ENCODE measurements around the gene TMEM47.

The TMEM47 gene

DNA sequence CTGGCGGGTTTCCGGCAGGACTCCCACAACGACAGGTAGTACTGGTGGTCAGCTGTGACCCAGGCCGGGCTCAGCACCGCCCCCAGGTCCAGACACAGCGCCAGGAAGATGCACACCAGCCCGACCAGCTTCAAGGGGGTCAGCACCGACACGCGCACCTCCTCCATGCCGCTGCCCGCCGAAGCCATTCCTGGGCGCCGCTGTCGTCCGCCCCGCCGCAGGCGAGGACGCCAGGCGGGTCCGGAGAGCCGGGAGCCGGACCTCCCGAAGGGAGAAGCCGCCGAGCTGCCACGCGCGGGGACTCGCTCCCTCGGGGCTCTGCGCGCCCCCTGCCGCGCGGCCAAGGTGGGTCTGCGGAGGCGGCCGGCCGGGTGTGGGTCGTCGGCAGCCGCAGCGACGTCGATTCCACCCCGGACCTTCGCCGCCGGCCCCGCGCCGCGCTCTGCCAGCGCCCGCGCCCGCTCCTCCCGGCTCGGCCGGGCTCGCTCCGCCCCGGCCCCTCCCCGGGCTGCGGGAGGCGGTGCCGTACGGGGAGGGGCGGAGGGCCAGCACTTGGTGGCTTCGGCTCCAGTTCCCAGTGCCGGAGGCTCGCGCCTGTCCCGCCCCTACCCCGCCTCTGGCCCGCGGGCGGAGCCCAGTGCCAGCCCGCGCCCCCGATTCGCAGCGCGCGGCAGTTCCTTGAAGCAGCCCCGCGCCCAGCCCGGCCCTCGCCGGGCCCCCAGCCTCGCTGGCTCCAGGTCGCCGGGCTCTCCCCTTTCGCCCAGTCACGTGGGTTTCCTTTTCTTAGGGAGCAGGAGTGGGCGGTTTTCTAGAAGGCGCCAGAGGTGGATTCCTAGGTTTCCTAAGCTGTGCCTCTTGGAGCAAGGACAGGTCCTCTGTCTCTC, at the start of gene TMEM47:
TMEM47 (minus strand) TSS at position 444 of the 884 bp plus-strand sequence; CDS start at position 188, 256 bp downstream.
- DNase-seq: peak; percentile 70

DNA sequence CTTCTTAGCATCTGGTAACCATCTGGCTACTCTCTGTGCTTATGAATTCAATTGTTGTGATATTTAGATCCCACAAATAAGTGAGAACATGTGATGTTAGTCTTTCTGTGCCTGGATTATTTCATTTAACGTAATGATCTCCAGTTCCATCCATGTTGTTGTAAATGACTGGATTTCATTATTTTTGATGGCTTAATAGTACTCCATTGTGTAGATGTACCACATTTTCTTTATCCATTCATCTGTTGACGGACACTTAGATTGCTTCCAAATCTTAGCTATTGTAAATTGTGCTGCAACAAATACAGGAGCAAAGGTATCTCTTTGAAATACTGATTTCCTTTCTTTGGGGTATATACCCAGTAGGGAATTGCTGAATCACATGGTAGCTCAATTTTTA, 30.0 kb upstream of the TMEM47 start:
- DNase-seq: no peak

DNA sequence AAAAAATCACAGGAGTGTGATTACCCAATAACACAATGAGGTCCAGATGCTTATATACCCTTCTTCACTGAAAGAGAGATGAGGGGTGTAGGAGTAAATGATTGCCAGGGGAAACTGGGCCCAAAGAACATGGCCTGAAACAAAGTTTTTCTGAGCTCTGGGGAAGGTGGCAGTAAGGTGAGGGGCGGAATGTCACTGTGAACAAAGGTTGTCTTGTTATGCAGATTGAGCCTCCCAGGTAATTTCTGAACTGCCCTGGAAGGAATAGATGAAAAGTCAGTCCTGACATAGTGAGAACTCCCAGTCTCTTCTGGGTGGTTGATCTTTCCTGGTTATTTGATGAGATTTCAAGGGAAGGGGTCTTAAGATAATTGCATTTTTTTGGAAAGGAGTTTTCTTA, 2.5 kb upstream of the TMEM47 start:
- no peak for DNase-seq

DNA sequence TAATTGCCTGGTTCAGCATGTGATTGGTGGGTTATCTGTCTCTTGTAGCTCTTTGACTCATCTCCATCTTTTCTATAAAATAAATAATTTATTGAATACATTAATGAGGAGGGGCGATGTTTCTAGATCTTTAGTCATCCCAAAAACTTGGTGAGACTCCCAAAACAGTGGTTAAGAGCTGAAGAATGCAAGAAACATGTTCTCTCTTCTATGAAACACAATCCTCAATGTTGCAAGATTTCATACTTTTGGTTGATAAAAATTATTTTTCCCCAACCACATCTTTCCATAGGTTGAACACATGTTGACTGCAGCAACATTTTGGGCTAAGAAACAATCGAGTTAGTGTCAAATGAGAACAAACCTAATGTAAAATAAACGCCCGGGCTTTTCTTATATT, 1.2 kb upstream of the TMEM47 start:
- DNase-seq: peak; percentile 84

DNA sequence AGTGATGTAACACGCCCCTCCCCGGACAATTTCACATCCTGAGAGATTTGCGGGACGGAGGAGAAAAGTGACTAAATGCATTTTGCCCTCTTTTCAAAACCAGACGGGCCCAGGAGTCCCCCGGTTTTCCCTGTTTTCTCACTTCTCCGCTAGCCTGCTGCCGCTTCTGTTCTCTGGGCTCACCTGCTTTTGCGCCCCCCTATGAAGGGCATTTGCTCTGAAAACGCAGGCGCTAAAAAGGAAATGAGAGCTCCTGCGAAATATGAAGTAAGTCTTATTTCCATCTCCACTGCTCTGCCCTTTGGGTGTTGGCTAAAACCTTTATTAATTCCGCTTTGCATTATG, 613 bp upstream of the TMEM47 start:
- DNase-seq: no peak

DNA sequence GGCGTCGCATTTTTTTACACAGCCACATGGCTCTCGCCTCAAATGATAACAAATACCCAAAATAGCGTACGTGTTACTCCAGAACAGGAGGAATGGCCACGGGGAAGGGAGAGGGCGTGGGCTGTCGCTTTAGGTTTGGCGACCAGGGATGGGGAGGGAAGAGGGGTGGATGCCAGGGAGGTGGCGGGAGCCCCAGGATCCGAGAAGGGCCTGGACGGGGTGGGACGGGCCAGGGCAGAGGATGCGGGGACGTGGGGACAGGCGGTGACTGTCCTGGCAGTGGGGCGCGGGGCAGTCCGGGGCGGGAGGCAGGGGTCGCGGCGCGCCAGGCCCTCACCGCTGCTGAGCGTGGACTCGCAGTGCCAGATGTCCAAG, 631 bp downstream of the TMEM47 start:
- DNase-seq: no peak

DNA sequence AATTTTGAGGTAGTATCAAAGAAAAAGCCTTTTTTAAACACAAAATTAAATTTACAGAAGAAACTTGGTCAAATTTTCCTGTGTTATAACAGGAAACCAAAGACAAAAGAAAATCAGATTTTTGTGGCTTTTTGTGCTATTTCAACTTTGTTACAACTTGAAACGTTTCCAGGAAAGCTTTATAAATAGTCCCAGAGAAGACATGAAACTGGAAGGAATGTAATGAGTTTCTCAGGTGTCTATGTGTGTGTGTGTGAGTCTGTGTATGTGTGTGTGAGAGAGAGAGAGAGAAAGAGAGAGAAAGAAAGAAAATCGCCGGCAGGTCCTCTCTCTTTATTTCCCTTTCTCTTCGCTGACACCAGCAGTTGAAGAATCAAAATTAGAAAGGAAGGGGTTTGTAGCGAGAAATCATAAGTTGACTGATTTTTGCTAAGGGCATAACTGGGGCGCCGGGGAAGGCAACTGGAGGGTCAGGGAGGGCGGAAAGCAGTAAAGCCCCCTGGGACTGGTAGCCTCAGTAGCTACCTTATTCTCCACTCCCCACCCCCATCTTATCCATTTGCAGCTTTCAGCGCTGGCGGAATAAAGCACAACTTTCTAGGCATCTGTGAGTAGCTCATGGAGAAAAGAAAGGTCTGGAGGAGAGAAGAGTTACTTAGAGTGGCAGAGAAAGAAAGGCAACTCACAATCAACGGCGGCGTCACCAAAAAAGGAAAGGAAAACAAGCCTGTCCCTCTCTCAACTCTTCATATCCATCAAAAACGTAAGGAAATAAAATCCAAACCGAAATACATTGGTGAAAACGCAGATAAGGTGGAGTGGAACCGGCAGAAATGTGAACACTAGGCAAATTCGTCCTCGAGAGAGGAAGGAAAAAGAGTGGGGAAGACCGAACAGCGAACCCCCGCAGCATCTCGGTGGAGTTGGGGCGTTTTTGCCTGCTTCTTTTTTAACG, 1.3 kb downstream of the TMEM47 start:
- peak; percentile 40 for DNase-seq

DNA sequence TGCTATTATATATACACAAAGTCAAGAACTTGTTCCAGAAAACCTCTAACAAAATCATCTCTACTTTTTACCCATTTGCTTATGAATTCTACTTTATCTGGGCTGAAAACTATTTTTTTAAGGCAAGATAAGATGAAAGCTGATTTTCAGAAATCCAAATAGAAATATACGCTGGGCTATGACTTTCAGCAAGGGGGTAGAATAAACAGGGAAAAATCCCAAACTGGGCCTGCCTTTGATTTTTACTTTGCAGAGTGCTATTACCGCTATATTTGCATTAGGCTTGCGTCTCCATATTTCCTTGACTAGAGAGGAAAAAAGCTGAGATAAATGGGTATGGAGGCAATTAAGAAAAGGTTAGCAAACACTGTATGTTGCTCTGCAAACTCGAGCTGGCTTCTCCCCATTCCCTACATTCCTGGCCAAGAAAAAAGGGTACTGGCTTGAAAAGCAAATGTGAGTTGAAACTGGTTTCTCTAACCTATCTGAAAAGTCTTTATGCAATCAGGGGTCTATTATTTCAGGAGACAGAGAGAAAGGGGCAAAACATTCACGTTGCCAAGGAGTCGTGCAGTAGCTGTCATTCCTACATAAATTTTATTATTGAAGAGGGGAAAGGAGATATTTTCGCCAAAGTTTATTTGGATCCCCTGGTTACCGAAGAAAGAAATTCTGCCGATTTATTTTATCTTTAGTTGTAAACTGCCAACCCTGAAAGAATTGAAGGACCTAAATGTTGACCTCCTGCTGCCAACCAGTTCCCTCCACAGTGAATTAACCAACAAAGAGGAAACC, 2.2 kb downstream of the TMEM47 start:
- no peak for DNase-seq

DNA sequence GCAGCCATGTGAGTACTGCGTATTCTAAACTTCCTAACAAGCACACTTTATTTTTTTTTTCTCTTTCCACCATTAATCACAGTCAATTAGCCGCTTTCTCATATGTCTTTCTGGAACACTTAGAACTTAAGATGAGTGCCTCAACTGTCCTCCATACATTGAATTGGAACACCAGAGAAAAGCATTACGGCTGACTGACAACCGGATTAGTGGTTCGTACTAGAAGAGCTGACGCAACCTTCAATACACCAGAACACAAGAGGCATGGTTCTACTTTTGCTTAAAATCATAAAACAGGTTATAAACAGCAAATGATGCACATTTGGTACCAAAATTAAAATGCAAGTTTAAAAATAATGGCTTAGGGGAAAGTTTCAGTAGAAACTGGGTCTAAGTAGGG, 3.3 kb downstream of the TMEM47 start:
- DNase-seq: no peak

DNA sequence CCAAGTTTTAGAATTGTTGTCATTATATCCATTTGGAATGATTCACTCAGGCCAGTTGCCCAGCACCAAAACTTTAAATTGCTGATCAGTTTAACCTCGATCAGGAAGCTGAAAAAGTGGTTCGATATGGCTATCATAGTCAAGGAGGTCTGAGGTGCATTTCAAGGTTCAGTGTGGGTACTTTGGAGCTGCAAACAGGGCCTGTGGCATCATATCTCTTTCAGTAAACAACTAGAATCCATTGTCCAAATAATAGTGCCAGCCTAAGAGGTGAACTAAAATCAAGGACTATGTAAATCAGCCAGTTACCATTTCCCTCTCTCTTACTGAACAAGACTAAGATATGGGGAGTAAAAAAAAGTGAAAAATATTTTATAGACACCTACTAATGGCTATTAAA, 14.2 kb downstream of the TMEM47 start:
- no peak for DNase-seq

DNA sequence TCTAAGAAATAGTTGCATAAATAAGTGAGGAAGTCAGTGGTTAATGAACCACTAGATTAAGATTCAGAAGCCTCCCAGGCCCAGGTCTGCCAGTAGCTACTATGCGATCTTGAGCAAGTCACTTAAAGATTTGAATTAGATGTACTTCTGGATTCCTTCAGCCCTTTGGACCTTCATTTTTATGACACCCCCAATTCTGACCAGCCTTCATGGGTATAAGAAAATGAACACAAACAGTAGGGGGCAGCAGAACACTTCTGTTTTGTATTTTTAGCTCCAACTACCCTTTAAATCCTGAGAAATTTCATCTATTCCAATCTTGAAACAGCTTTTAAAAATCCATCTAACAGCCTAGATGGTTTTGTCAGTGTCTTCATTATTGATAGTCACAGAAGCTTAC, 19.0 kb downstream of the TMEM47 start:
- DNase-seq: peak; percentile 46

DNA sequence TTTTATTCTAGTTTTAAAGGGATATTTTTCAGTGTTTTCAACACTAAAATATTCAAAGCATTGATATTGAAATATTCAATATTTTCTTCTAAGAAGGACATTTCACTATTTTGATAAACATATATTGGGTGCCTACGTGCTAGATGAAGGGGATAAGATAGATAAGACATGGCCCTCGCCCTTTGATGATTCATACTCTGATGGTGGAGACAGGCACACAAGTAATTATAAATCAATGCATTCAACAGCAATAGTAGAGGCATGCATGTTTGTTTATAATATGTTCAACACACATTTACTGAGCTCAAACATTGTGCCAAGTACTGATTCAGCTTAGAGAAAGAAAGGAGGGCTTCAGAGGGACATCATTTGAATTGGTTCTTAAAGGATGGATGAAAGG, 22.7 kb downstream of the TMEM47 start:
- DNase-seq: no peak

DNA sequence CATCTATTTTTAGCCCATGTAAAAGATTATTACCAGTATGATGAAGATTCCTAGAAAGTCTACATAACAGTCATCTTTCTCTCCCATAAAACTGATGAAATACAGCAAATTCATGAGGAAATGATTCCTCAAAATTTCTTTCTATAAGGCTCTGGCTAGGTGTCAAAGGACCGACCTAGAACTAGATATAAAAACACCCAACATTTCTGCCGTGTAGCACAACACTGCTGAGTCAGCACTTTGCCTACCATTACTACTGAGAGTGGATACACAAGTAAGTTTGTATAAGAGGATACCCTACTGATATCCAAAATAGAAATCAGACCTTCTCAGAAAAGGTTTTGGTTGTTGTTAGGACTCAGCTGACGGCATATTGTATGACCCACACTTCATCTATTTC, 24.7 kb downstream of the TMEM47 start:
- DNase-seq: peak; percentile 43

DNA sequence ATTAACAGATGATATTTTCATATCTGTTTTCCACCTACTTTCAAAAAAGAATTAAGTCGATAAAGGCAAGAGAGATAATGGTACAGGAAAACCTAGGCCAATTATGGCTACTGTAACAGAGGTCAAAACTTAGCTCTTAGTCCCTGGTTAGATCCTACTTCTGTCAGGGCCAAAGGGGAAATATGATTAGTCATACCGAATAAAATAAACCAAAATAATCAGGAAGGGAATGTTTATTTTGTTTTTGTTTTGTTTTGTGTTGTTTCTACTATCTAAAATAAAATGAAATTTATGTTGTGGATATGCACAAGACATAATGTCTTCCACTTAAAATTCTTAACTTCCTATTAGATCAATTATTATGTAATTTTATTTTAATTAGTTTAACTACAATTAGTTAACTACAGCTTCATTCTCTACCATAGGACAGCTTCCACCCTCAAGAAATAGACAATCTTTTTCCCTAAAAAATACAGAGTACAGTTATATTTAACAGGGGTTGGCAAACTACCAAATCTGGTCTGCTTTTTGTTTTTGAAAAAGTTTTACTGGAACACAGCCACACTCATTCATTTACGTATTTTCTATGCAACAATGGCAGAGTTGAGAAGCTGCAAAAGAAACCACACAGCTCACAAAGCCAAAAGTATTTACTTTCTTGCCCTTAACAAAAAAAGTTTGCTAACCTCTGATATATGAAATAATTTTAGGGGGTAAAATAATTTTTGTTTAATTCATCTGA, 25.4 kb downstream of the TMEM47 start:
- peak; percentile 49 for DNase-seq

DNA sequence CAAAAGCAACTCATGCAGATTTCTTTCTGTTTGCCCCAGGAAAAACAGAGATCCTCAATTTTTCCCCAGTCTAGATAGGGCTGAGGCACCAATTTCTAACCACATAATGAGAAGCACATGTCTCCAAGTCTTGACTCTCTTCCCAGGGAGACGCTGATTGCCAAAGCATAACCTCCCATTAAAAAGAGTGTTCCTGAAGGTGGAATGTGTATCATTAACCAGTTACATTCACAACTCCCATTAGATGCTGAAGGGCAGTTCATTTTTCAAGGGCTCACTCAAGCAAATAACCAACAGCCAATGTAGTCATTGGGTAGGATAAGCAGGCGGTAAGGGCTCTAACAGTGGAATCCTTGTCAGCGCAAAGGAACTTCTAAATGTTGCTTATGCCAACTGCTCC, 27.5 kb downstream of the TMEM47 start:
- peak; percentile 74 for DNase-seq

DNA sequence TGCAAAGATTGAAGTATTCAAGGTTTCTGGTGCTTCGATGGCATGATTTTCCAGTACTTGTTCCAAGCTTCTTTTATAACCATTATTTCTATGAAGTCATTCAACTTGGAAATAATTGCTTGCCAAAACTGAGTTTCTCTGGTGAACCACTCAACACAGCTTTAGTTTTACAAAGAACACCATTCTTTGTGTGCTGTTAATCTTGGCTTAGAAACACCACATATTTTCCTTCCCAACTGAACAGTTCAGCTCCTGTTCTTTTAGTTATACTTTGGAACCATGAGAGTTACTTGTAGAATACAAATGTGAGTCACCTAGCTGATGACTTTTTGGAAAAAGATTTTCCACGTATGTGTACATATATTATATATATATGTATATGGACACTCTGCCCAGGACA, 32.7 kb downstream of the TMEM47 start:
- DNase-seq: peak; percentile 13

DNA sequence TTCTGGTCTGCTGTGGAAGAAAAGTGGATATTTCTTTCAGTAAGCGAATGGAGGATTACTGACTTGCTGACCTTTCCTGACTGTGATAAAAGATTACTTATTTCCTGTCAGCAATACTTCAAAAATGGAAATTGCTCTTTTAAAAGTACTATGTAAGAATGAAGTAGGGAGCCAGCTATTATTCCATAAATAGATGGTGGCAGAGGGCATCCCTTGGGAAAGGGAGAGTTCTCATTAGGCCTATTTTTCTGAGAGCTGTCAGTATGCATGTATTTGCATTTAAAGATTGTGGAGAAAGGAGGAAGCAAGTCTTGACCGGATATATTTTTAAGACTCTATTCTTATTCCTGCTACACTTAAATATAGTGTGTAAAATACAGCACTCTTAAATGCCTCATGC, 37.2 kb downstream of the TMEM47 start:
- no peak for DNase-seq

DNA sequence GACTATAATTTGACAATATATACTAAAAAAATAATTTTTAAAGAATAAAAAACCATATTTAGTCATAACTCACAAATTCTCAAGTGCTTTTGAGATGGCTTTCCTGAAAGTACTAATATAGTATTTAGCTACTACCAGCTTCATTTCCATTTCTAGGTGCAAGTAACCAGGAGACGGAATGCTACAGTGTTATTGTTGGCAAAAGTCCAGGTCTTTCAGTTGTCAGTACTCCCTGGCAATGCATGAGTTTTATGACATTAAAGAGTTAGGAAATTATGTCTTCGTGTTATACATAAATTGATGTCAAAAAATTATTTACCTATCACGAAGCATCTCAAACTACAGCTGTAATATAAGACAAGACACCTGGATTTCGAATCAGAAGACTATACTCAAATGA, 45.0 kb downstream of the TMEM47 start:
- DNase-seq: no peak

DNA sequence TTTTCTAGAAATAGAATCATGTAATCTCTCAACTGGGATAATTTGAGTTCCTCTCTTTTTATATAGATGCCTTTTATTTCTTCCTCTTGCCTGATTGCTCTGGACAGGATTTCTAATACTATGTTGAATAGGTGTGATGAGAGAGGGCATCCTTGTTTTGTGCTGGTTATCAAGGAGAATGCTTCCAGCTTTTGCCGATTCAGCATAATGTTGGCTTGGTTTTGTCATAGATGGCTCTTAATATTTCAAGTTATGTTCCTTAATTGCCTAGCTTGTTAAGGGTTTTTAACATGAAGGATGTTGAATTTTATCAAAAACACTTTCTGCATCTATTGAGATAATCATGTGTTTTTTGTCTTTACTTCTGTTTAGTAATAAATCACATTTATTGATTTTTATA, 58.7 kb downstream of the TMEM47 start:
- no peak for DNase-seq

DNA sequence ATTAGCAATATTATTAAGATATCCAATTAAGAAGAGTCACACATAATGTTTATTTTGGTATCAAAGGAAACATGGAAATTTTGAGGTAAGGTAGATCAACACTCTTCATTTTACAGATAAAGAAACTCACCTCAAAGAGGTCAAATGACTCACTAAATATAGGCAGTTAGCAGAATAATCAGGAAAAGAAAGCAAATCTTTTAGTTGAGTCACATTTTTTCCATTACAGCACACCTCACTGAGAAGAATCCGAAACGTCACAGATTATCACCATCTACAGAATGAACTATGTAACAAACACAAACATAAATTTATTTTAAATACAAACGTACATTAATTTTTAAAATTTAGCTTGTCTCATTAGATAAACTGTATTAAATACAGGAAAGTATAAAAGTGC, 70.1 kb downstream of the TMEM47 start:
- no peak for DNase-seq

DNA sequence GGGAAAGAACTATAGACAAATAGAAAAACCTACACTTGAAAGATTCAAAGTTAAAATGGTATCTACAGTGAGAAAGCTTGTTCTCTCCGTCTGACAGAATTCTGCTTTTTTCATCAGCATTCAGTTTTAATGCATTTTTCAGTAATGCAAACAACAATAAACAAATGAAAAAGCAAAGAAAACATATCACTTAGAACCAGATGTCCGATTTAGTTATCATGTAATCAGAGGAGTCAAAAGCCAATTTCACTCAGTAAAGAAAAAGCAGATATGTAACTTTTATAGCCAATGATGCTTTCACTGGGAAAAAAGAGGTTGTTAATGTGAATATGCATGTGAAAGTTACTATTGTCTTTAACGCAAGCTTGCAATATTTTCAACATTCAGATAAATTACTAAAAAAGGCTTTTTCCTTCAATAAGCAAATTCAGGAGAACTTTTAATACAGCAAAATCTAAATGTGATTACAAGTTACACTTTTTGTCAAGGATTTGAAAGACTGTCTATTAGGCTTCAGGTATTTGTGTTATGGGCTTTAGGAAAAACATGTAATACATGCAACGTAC, 70.7 kb downstream of the TMEM47 start:
- DNase-seq: no peak

DNA sequence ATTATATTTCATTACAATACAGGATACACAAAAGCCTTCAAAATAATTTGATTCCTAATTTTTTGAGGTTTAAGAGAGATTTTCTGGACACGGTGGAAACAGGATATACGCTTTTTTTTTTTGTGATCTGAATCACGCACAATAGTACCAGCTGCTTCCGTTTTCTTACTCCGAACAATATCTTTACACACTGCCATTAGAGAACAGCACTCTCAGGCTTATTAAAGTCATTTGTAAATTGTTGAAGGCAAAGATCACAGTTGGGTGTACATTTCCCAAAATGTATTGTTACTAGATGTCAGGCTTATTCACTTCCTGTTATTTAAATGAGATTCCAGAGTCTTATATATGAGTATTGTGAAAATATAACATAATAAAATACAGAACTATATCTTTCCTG, 71.5 kb downstream of the TMEM47 start:
- no peak for DNase-seq
